GM13976 (cell line): ENCODE data around the gene CDH1.
"Not testable (repeated sequence)": the region's sequence is repeated elsewhere in the genome, so short reads cannot be mapped to it uniquely, and the experiment has no call there.

Experiments used
- DNase-seq: peaks from one replicate; pipeline ENCODE4 v3.0.0; 2012; ENCODE audit warnings: low spot score
- in situ Hi-C: fragments of 300-500 bp; cut with MboI; formaldehyde crosslinking; loops from one replicate; pipeline ENCODE4 v1.12.0; 2022; ENCODE audit warnings: low sequenced_read_pairs, mixed read lengths, inconsistent platforms; ENCODE audit not compliant: unreplicated experiment
- TF ChIP-seq, protein P1 (sequence below): IDR thresholded peaks from 2 replicates; pipeline ENCODE4 v1.5.1; 2012; ENCODE audit warnings: borderline replicate concordance, mild to moderate bottlenecking; ENCODE audit not compliant: insufficient read depth; ENCODE audit errors: extremely low read depth, missing control alignments, control extremely low read depth

CDH1 gene

DNA sequence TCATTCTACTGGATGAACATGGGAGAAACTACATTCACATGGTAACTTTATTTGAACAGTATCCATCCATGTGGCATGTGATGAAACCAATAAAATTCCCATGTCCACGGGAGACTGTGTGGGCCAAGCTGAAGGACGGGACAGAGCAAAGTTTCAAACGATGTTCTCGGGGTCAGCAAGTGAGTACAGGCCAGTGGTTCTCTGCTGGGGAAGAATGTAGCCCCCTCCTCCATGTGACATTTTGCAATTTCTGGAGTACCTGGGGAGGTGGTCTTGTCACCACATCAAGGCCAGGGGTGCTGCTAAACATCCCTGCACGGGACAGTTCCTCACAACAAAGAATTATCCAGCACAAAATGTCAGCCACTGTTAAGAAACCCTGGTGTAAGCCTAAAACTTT is 98.9 kb downstream of the CDH1 start:
- in situ Hi-C loops: no loop called here
- DNase-seq: no peak
- TF ChIP-seq, protein P1, sequence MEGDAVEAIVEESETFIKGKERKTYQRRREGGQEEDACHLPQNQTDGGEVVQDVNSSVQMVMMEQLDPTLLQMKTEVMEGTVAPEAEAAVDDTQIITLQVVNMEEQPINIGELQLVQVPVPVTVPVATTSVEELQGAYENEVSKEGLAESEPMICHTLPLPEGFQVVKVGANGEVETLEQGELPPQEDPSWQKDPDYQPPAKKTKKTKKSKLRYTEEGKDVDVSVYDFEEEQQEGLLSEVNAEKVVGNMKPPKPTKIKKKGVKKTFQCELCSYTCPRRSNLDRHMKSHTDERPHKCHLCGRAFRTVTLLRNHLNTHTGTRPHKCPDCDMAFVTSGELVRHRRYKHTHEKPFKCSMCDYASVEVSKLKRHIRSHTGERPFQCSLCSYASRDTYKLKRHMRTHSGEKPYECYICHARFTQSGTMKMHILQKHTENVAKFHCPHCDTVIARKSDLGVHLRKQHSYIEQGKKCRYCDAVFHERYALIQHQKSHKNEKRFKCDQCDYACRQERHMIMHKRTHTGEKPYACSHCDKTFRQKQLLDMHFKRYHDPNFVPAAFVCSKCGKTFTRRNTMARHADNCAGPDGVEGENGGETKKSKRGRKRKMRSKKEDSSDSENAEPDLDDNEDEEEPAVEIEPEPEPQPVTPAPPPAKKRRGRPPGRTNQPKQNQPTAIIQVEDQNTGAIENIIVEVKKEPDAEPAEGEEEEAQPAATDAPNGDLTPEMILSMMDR: no peak

DNA sequence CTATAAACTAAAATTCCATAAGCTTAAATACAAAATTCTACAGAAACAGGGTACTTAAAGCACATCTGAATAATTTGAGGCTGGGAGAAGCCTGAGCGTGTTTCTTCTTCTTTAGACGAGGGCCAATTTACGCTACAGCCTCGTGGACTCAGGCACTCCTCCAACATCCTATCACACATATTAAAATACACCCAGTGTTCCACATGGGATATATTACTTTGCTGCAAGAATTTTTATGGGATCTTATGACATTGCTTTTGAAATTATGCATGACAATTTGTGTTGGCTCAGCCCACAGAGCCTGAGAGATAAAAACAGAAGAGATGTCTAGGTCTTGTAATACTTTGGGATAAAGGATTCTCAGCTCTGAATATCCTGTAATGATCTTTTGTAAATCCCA is 102.7 kb downstream of the CDH1 start:
- DNase-seq: no peak
- in situ Hi-C loops: no loop called here

DNA sequence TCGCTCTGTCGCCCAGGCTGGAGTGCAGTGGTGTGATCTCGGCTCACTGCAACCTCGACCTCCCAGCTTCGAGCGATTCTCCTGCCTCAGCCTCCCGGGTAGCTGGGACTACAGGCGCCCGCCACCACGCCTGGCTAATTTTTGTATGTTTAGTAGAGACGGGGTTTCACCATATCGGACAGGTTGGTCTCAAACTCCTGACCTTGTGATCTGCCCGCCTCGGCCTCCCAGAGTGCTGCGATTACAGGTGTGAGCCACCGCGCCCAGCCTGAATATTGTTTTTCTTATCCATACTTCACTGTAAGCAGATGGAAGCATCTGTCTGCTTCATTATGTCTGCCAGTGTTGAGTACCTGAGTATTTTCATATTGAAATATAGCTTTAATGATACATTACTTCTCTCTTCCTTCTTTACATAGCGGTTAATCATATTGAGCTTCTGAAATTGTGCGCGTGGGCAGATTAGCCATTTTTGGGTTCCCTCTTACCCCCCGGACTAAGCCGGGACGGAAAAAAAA is 105.9 kb downstream of the CDH1 start:
- in situ Hi-C loops, DNase-seq: not testable (repeated sequence)

More for the DNA sequence above, 102.7 kb downstream of the CDH1 start:
- TF ChIP-seq, protein P1: no peak

DNA sequence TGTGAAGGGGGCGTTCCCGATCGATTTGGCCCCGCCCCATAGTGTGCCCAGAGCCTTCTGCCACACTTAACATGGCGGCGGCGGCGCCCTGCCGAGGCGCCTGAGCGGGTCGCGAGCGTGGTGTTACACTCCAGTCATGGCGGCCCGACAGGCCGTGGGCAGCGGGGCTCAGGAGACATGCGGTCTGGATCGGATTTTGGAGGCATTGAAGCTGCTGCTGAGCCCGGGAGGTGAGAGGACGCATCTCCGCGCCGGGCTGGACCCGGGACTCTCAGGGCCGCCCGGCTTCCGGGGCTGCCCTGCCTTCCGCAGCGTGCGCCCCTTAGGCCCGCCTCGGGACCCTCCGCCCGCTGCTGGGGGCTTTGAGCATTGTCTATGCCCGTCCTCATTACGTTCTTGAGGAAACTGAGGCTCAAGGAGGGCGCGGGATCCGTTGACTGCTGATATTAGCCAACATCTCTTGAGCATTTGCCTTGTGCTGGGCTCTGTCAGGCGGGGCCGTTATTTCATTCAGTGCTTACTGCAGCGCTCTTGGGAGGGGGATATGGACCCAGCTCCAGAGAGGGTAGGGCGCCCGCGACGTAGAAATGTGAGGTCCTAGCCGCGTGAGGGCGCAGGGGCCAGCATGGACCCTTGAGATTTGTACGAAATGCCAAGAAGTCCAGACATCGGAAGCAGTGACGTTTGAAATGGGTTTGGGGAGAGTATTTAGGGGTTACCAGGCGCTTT is 106.6 kb downstream of the CDH1 start, which contains the start of gene TANGO6:
Gene TANGO6, plus strand, starts transcription at position 50 of the 729 bp plus-strand sequence. Its CDS starts 87 bp downstream, at position 137.
- in situ Hi-C loops: no loop called here
- TF ChIP-seq, protein P1: peak; percentile 30
- peak; percentile 93 for DNase-seq

DNA sequence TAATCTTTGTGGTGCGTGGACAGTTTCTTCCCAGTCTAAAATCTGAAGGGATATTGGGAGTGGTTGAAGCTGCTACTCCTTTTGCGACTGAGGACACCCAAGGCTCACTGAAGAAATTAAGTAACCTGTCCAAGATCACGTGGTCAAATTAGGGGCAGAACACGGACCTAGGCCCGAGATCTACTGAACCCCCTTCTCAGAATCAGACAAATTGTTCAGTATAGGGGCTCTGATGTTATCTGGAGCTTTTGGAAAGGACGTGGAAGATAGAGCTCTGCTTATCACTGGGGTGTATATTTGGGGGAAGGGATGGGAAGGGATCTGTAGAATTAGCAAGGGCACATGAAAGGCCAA is 107.1 kb downstream of the CDH1 start:
- in situ Hi-C loops: no loop called here
- TF ChIP-seq, protein P1: no peak
- peak; percentile 42 for DNase-seq

DNA sequence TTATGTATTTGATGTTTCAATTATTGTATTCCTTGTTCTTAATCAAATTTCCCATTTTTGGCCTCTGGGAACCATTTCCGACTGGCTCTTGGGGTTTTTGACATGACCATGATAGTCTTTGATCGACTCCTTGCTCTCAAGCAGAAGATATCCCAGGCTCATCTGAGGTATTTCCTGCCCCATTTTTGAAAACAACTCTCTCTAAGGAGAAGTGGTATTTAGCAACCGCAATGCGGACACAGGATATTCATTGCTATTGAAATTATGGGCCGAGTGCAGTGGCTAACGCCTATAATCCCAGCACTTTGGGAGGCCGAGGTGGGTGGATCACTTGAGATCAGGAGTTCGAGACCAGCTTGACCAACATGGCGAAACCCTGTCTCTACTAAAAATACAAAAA is 111.7 kb downstream of the CDH1 start:
- TF ChIP-seq, protein P1: no peak
- in situ Hi-C loops: no loop called here
- DNase-seq: no peak

DNA sequence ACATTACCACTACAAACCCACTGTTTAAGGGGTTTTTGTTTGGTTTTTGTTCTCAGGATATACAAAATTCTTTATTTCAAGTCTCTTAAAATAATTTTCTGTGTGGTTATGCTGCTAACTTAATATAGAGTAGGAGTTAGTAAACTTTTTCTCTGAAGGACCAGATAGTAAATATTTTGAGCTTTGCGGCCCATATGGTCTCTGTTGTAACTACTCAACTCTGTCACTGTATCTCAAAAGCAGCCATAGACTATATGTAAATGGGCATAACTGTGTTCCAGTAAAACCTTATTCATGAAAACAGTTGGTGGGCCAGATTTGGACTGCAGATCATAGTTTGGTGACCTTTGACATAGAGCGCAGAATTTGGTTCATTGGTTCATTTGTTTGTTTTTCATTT is 113.4 kb downstream of the CDH1 start:
- TF ChIP-seq, protein P1: no peak
- DNase-seq: no peak
- in situ Hi-C loops: loop anchor here (25.0 kb wide), 1 partner anchor 262 kb away; the partner anchor contains the start of gene HAS3
